RPMI7951 (cell line): ENCODE measurements around the gene MYO10. TPM values are rescaled to one million over a fixed set of nuclear protein-coding genes. Genes with fewer than 3 reads are reported as not detected.

ENCODE experiments used
- DNase-seq: peaks from one replicate; pipeline ENCODE4 v3.0.0-alpha.2; 2012; ENCODE audit warnings: low read depth
- total RNA-seq: library from RNA; depleted of rRNA; stranded (reverse); fragments of >200 nt; shearing (Covaris generic); gene quantifications from 2 replicates; pipeline ENCODE4 v1.2.3, GENCODE V29; 2014

The MYO10 gene
- total RNA-seq, 1 experiment from 2014 or later = 17.2 TPM

GRCh38 chr5:16943846-16944678 is 8.0 kb upstream of the MYO10 start:
- no peak for DNase-seq

GRCh38 chr5:16937503-16938161 is 1.5 kb upstream of the MYO10 start:
- DNase-seq = no peak

GRCh38 chr5:16936989-16937438 is 926 bp upstream of the MYO10 start:
- DNase-seq = no peak

GRCh38 chr5:16935231-16936149 is 598 bp downstream of the MYO10 start:
- no peak for DNase-seq

- DNase-seq = peak; percentile 29
Measured at GRCh38 chr5:16934677-16935153, 1.4 kb downstream of the MYO10 start.

GRCh38 chr5:16934123-16934522 is 2.0 kb downstream of the MYO10 start:
- DNase-seq = peak; percentile 84

GRCh38 chr5:16933337-16933736 is 2.8 kb downstream of the MYO10 start:
- no peak for DNase-seq

GRCh38 chr5:16932401-16932800 is 3.7 kb downstream of the MYO10 start:
- no peak for DNase-seq

- DNase-seq = no peak
Measured at GRCh38 chr5:16931334-16932110, 4.6 kb downstream of the MYO10 start.

- DNase-seq = peak; percentile 44
Measured at GRCh38 chr5:16930496-16930895, 5.6 kb downstream of the MYO10 start.

- DNase-seq = no peak
Measured at GRCh38 chr5:16929831-16930230, 6.3 kb downstream of the MYO10 start.

- DNase-seq = no peak
Measured at GRCh38 chr5:16929347-16929746, 6.7 kb downstream of the MYO10 start.

- no peak for DNase-seq
Measured at GRCh38 chr5:16927613-16928012, 8.5 kb downstream of the MYO10 start.

- no peak for DNase-seq
Measured at GRCh38 chr5:16926417-16926816, 9.7 kb downstream of the MYO10 start.

- no peak for DNase-seq
Measured at GRCh38 chr5:16924206-16924605, 11.9 kb downstream of the MYO10 start.

GRCh38 chr5:16922430-16922829 is 13.7 kb downstream of the MYO10 start:
- no peak for DNase-seq

GRCh38 chr5:16921211-16921610 is 14.9 kb downstream of the MYO10 start:
- DNase-seq = no peak

- DNase-seq = no peak
Measured at GRCh38 chr5:16920109-16920816, 15.8 kb downstream of the MYO10 start.

GRCh38 chr5:16918891-16919671 is 17.0 kb downstream of the MYO10 start:
- no peak for DNase-seq

- DNase-seq = no peak
Measured at GRCh38 chr5:16918156-16918555, 17.9 kb downstream of the MYO10 start.
